ENCODE measurements around the gene FGD2.

The FGD2 gene

DNA sequence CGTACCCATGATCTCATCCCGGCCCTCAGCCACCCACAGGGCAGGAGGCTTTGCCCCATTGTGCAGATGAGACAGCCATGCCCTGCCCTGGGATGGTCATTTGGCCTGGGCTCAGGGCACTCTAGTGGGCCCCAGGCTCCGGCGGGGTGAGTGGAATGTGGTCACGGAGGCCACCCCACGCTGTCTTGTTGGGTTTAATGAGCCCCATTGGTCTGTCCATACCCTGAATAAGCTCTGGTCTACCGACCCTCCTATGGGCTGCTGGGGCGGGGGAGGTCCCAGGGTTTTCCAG lies 50.6 kb downstream of the FGD2 start:
- H3K4me1 ChIP-seq (ENCODE audit: low read depth, poor library complexity, severe bottlenecking) = peaks cover 79% of the 10 kb centered on the region
- no peaks in the 10 kb centered on the region for H4K20me1 ChIP-seq (ENCODE audit: insufficient read depth)
- no peaks in the 10 kb centered on the region for H3K27me3 ChIP-seq (ENCODE audit: insufficient read depth, low read depth)
- H3K79me2 ChIP-seq (ENCODE audit: insufficient read depth, low read depth) = no peaks in the 10 kb centered on the region
- no peak overlapping the region for H2AFZ ChIP-seq (ENCODE audit: low read depth)
- H3K4me3 ChIP-seq (IDR thresholded peaks at IDR 0.05; ENCODE audit: insufficient read depth, low read depth, low read length) = no peak overlapping the region
- no peaks in the 10 kb centered on the region for H3K36me3 ChIP-seq (ENCODE audit: insufficient read depth)
- H3K27ac ChIP-seq = no peak overlapping the region
- H3K9ac ChIP-seq = no peak overlapping the region
- TF ChIP-seq, protein P1, sequence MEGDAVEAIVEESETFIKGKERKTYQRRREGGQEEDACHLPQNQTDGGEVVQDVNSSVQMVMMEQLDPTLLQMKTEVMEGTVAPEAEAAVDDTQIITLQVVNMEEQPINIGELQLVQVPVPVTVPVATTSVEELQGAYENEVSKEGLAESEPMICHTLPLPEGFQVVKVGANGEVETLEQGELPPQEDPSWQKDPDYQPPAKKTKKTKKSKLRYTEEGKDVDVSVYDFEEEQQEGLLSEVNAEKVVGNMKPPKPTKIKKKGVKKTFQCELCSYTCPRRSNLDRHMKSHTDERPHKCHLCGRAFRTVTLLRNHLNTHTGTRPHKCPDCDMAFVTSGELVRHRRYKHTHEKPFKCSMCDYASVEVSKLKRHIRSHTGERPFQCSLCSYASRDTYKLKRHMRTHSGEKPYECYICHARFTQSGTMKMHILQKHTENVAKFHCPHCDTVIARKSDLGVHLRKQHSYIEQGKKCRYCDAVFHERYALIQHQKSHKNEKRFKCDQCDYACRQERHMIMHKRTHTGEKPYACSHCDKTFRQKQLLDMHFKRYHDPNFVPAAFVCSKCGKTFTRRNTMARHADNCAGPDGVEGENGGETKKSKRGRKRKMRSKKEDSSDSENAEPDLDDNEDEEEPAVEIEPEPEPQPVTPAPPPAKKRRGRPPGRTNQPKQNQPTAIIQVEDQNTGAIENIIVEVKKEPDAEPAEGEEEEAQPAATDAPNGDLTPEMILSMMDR (conservative IDR thresholded peaks at IDR 0.05; ENCODE audit: low read depth, low read length) = no peak
- H3K4me2 ChIP-seq = no peak overlapping the region

DNA sequence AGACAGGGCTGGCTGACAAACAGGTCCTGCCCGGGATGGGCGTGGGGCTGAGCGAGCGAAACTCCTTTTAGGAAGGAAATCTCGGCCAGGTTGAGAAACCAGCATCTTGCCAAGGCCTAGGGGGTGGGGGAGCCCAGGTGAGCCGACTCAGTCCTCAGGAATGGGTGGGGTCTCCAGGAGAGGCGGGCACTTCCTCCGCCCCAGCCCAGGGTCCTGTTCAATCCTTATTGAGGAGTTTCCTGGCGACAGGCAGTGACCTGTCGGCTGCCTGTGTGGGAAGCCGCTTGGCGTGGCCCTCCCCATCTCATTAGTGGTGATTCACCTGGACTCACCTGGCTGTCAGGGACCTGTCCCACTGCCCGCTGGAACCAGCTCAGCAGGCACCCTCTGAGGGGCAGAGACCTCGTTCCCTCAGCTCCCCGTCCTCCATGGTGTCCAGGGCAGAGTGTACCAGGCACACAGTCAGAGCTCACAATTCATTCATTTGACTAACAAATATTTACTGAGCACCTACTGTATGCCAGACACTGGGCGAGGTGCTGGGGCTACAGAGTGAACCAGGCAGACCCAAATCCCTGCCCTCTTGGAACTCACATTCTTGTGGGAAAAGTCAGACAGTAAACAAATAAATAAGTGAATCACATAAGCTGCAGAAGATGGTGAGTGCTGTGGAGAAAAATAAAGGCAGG lies 51.1 kb downstream of the FGD2 start:
- no peak overlapping the region for H2AFZ ChIP-seq (ENCODE audit: low read depth)
- peaks cover 79% of the 10 kb centered on the region for H3K4me1 ChIP-seq (ENCODE audit: low read depth, poor library complexity, severe bottlenecking)
- no peaks in the 10 kb centered on the region for H3K36me3 ChIP-seq (ENCODE audit: insufficient read depth)
- no peaks in the 10 kb centered on the region for H3K27me3 ChIP-seq (ENCODE audit: insufficient read depth, low read depth)
- no peaks in the 10 kb centered on the region for H3K79me2 ChIP-seq (ENCODE audit: insufficient read depth, low read depth)
- H4K20me1 ChIP-seq (ENCODE audit: insufficient read depth) = no peaks in the 10 kb centered on the region
- H3K4me3 ChIP-seq (IDR thresholded peaks at IDR 0.05; ENCODE audit: insufficient read depth, low read depth, low read length) = no peak overlapping the region
- no peak overlapping the region for H3K9ac ChIP-seq
- no peak overlapping the region for H3K4me2 ChIP-seq
- TF ChIP-seq, protein P1 (conservative IDR thresholded peaks at IDR 0.05; ENCODE audit: low read depth, low read length) = no peak
- H3K27ac ChIP-seq = no peak overlapping the region

DNA sequence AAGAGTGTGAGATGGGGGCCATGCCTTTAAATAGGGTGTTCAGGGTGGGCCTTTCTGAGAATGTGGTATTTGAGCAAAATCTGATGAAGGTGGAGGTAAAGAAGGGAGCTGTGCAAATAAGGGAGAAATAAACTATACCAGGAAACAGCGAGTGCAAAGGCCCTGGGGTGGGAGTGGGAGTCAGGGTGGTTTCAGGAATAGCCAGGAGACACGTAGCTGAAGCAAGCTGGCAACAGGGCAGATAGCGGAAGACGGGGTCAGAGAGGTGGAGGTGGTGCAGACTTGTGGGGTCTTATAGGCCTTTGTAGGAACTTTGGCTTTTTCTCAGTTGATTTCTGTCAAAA lies 51.6 kb downstream of the FGD2 start:
- peaks cover 79% of the 10 kb centered on the region for H3K4me1 ChIP-seq (ENCODE audit: low read depth, poor library complexity, severe bottlenecking)
- H3K4me3 ChIP-seq (IDR thresholded peaks at IDR 0.05; ENCODE audit: insufficient read depth, low read depth, low read length) = no peak overlapping the region
- H3K79me2 ChIP-seq (ENCODE audit: insufficient read depth, low read depth) = no peaks in the 10 kb centered on the region
- H2AFZ ChIP-seq (ENCODE audit: low read depth) = no peak overlapping the region
- H3K36me3 ChIP-seq (ENCODE audit: insufficient read depth) = no peaks in the 10 kb centered on the region
- no peak overlapping the region for H3K4me2 ChIP-seq
- H3K27me3 ChIP-seq (ENCODE audit: insufficient read depth, low read depth) = no peaks in the 10 kb centered on the region
- TF ChIP-seq, protein P1 (conservative IDR thresholded peaks at IDR 0.05; ENCODE audit: low read depth, low read length) = no peak
- no peak overlapping the region for H3K27ac ChIP-seq
- no peaks in the 10 kb centered on the region for H4K20me1 ChIP-seq (ENCODE audit: insufficient read depth)
- H3K9ac ChIP-seq = no peak overlapping the region

DNA sequence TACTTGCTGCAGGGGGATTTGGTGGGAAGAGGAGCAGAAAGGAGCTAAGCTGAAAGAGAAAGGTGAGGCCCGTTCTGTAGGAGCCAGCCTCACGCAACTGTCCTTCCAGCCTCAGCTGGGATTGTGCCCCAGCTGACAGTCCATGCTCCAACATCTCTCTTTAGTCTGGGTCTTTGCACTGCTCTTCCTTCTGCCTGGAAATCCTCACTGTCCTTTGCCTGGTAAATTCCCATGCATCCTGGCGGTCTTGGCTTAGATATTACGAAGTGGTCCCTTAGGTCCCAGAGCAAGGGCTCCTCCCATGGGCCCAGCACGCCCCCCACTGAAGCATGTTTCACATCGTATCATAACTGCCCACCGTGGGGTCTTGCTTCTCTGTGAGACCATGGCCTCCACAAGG lies 52.2 kb downstream of the FGD2 start:
- TF ChIP-seq, protein P1 (conservative IDR thresholded peaks at IDR 0.05; ENCODE audit: low read depth, low read length) = no peak
- no peak overlapping the region for H3K4me3 ChIP-seq (IDR thresholded peaks at IDR 0.05; ENCODE audit: insufficient read depth, low read depth, low read length)
- no peak overlapping the region for H2AFZ ChIP-seq (ENCODE audit: low read depth)
- no peaks in the 10 kb centered on the region for H3K27me3 ChIP-seq (ENCODE audit: insufficient read depth, low read depth)
- no peaks in the 10 kb centered on the region for H4K20me1 ChIP-seq (ENCODE audit: insufficient read depth)
- no peaks in the 10 kb centered on the region for H3K36me3 ChIP-seq (ENCODE audit: insufficient read depth)
- H3K4me1 ChIP-seq (ENCODE audit: low read depth, poor library complexity, severe bottlenecking) = peaks cover 79% of the 10 kb centered on the region
- H3K79me2 ChIP-seq (ENCODE audit: insufficient read depth, low read depth) = no peaks in the 10 kb centered on the region
- H3K27ac ChIP-seq = no peak overlapping the region
- no peak overlapping the region for H3K9ac ChIP-seq
- no peak overlapping the region for H3K4me2 ChIP-seq
